Endothelial cell of umbilical vein (primary cell): ENCODE results near the gene TPCN1. TPM values are rescaled to one million over a fixed set of nuclear protein-coding genes. Genes with fewer than 3 reads are reported as not detected.

Experiments used
- BruUV-seq: library from RNA; stranded (reverse); fragments of 400-500 nt; replicated peaks from 2 replicates; lab custom pipeline; 2021; lab: Mats Ljungman, UMichigan
- CTCF ChIA-PET: fragments of 300-600, 350-600 bp; sonication (Branson Sonifier 250); formaldehyde crosslinking; loops from one replicate; lab custom pipeline; 2021; ENCODE audit warnings: antibody characterized with exemption, inconsistent platforms; lab: Charles Lee
- POLR2A ChIA-PET: fragments of 300-600, 350-600 bp; sonication (Branson Sonifier 250); formaldehyde crosslinking; loops from one replicate; lab custom pipeline; 2021; ENCODE audit warnings: antibody characterized with exemption, inconsistent platforms; lab: Charles Lee
- DNase-seq: peaks from one replicate; pipeline ENCODE4 v3.0.0-alpha.2; 2011; ENCODE audit warnings: low read depth, low spot score
- FAIRE-seq: peaks from 2 replicates; lab custom pipeline; 2011; peaks lifted over from hg19 to GRCh38; lab: Jason Lieb, UNC
- H2AFZ ChIP-seq: 2 replicates; pipeline ENCODE4 v1.6.0; 2012; ENCODE audit warnings: low read depth, low read length, control low read depth, inconsistent platforms
- H3K27ac ChIP-seq: 2 replicates; pipeline ENCODE4 v1.5.1; 2011; ENCODE audit warnings: low read depth, mild to moderate bottlenecking, control low read depth, low read length, moderate library complexity; ENCODE audit not compliant: insufficient read depth
- H3K27me3 ChIP-seq, 2 experiments: 2 replicates each; pipeline versions ENCODE4 v1.6.0 to v1.6.1; 2011; ENCODE audit warnings: low read length in 2 of 2, mixed read lengths in 1 of 2; ENCODE audit not compliant: control insufficient read depth in 2 of 2, insufficient read depth in 2 of 2
- H3K36me3 ChIP-seq, 2 experiments: 2 replicates in 1 of 2; 3 replicates in 1 of 2; pipeline ENCODE4 v1.5.1; 2011; ENCODE audit warnings: low read length in 2 of 2, mild to moderate bottlenecking in 1 of 2, moderate library complexity in 1 of 2; ENCODE audit not compliant: control insufficient read depth in 2 of 2, insufficient read depth in 2 of 2; ENCODE audit errors: extremely low read depth in 1 of 2
- H3K4me1 ChIP-seq: 3 replicates; pipeline ENCODE4 v1.5.1; 2011; ENCODE audit warnings: mild to moderate bottlenecking, low read length; ENCODE audit not compliant: control insufficient read depth, insufficient read depth; ENCODE audit errors: extremely low read depth
- H3K4me2 ChIP-seq: 2 replicates; pipeline ENCODE4 v1.6.1; 2011; ENCODE audit warnings: low read length, control low read depth, mixed read lengths; ENCODE audit not compliant: insufficient read depth
- H3K4me3 ChIP-seq, 3 experiments: fragments of 200-600 bp in 1 of 3; sonication (generic), shearing (Covaris generic) in 1 of 3; replicated peaks in 1 of 3; 2 replicates each; pipeline ENCODE4 v1.5.1; 2011 to 2016; ENCODE audit warnings: control low read depth in 3 of 3, low read length in 3 of 3, mild to moderate bottlenecking in 2 of 3, inconsistent platforms in 1 of 3, low read depth in 1 of 3, moderate library complexity in 1 of 3; ENCODE audit not compliant: insufficient read depth in 1 of 3
- H3K79me2 ChIP-seq: 2 replicates; pipeline ENCODE4 v1.6.0; 2012; ENCODE audit warnings: low read length, inconsistent platforms; ENCODE audit not compliant: control insufficient read depth, insufficient read depth
- H3K9ac ChIP-seq: replicated peaks from 2 replicates; pipeline ENCODE3; 2011; ENCODE audit warnings: low read length, control low read depth; ENCODE audit not compliant: insufficient read depth; ENCODE audit errors: extremely low read depth
- H3K9me1 ChIP-seq: replicated peaks from 3 replicates; pipeline ENCODE4 v1.6.0; 2011; ENCODE audit warnings: mild to moderate bottlenecking, low read length; ENCODE audit not compliant: control insufficient read depth, insufficient read depth; ENCODE audit errors: extremely low read depth
- H3K9me3 ChIP-seq: replicated peaks from 2 replicates; pipeline ENCODE4 v1.5.1; 2012; ENCODE audit warnings: low read length, inconsistent platforms; ENCODE audit not compliant: control insufficient read depth, insufficient read depth
- H4K20me1 ChIP-seq: replicated peaks from 2 replicates; pipeline ENCODE3; 2011; ENCODE audit warnings: mild to moderate bottlenecking, low read length; ENCODE audit not compliant: control insufficient read depth, insufficient read depth; ENCODE audit errors: extremely low read depth
- EZH2 ChIP-seq: IDR thresholded peaks from 2 replicates; pipeline ENCODE4 v1.6.1; 2012; ENCODE audit warnings: borderline replicate concordance, low read depth, mild to moderate bottlenecking, moderate library complexity, low read length, inconsistent platforms; ENCODE audit not compliant: severe bottlenecking
- FOS ChIP-seq: IDR thresholded peaks from 2 replicates; pipeline ENCODE4 v1.6.1; 2011; ENCODE audit warnings: mild to moderate bottlenecking, low read length, moderate library complexity, borderline replicate concordance; ENCODE audit not compliant: insufficient read depth
- GATA2 ChIP-seq: IDR thresholded peaks from 2 replicates; pipeline ENCODE4 v1.7.0; 2011; ENCODE audit warnings: low read depth, mild to moderate bottlenecking, moderate library complexity, mixed read lengths, low read length; ENCODE audit not compliant: insufficient read length, insufficient read depth
- JUN ChIP-seq: IDR thresholded peaks from 2 replicates; pipeline ENCODE4 v1.6.1; 2011; ENCODE audit warnings: borderline replicate concordance, low read depth; ENCODE audit not compliant: insufficient read length, insufficient read depth
- MYC ChIP-seq: IDR thresholded peaks from one replicate; pipeline ENCODE4 v1.6.1; 2011; ENCODE audit warnings: mild to moderate bottlenecking, low read depth, low read length
- POLR2A ChIP-seq: IDR thresholded peaks from 2 replicates; pipeline ENCODE4 v1.6.1; 2012; ENCODE audit warnings: low read depth, mild to moderate bottlenecking, control low read depth, low read length
- POLR2AphosphoS5 ChIP-seq: IDR thresholded peaks from 2 replicates; pipeline ENCODE4 v1.6.1; 2012; ENCODE audit warnings: low read depth, mild to moderate bottlenecking, control low read depth, low read length, moderate library complexity; ENCODE audit not compliant: insufficient read depth
- dilution Hi-C: fragments of 300-500 bp; cut with MboI; formaldehyde crosslinking; loops from one replicate; pipeline ENCODE4 v1.15.0; 2019; ENCODE audit warnings: low sequenced_read_pairs; ENCODE audit not compliant: extremely low pct_ligation_motif_present
- intact Hi-C: fragments of 100-400 bp; cut with micrococcal nuclease; formaldehyde crosslinking; loops from one replicate; pipeline ENCODE4 v1.10.0; 2022
- polyA plus RNA-seq, 4 experiments: library from polyadenylated mRNA; depleted of rRNA in 3 of 4; stranded (reverse) in 3 of 4; unstranded in 1 of 4; fragments of >200 nt; gene quantifications; 2 replicates each; pipeline versions ENCODE4 v1.2.1 to v1.2.3, GENCODE V29; 2011 to 2012; ENCODE audit warnings: missing spikeins in 1 of 4
- total RNA-seq: library from RNA; stranded (reverse); gene quantifications from 2 replicates; pipeline ENCODE4 v1.2.3, GENCODE V29; 2021
- TF ChIP-seq, protein P1 (sequence below): IDR thresholded peaks from 2 replicates; pipeline ENCODE4 v1.6.1; 2011; ENCODE audit not compliant: insufficient read depth, insufficient read length
- TF ChIP-seq, protein P2 (sequence below), 2 donors: IDR thresholded peaks; 1 replicate in 1 of 2; 2 replicates in 1 of 2; pipeline ENCODE4 v1.5.1; 2011; ENCODE audit warnings: low read length in 2 of 2, mild to moderate bottlenecking in 2 of 2, moderate library complexity in 2 of 2, control low read depth in 1 of 2, inconsistent platforms in 1 of 2, low read depth in 1 of 2; ENCODE audit not compliant: insufficient read depth in 1 of 2; ENCODE audit errors: extremely low read depth in 1 of 2

The TPCN1 gene
- total and polyA plus RNA-seq, 2 donors (not counting 3 experiments of a cell fraction or from before 2014, with no cell fraction given): 19.5 to 28.3 TPM

DNA sequence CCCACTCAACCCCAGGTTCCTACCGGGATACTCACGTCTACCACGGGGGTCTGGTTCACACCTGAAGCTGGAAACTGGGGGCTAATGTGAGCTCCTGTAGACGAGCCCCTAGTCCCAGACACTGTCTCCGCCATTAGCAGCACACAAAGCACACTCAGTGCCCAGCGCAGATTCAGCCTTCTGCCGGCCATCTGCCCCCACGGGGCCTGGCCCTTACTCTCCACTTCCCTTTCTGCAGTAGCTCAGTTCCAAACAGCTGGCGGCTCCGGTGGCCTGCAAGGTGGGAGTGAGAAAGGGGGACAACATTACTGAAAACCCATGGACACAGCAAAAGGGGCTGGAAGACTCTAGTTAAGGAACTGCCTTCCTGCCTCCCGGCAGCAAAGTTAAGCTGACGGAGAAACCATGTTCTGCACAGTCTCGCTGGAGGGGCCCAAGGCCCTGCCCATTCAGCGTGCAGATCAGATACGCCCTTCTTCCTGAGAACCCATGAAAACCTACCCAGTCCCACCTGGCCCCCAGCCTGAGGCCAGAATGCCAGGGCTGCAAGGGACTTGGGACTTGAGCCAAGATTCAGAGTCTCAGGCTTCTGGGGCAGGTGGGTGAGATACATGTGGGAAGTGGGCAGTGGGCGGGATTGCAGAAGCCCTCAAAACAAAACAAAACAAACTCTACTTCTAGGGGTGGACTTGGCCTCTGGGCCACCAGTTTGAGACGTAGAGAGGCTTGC is 111.6 kb downstream of the TPCN1 start:
- Histone ChIP-seq H3K4me3 (no peak overlapping the region), H3K9ac (no peak overlapping the region), H3K27ac (no peak overlapping the region), H3K79me2 (peaks cover 6% of the 10 kb centered on the region), H3K4me1 (peaks cover 25% of the 10 kb centered on the region), H3K9me3 (no peaks in the 10 kb centered on the region), H3K9me1 (no peaks in the 10 kb centered on the region), H3K36me3 (no peaks in the 10 kb centered on the region), H4K20me1 (no peaks in the 10 kb centered on the region), H3K4me2 (peak overlapping the region; percentile 5), H2AFZ (no peak overlapping the region), H3K27me3 (no peaks in the 10 kb centered on the region)
- no peak for DNase-seq
- CTCF ChIA-PET: interaction anchor here (1.9 kb wide), 1 partner anchor 92 kb away, joined by 11 read pairs; no protein-coding TSS in a partner anchor
- dilution Hi-C loops (no loop called here), intact Hi-C loops (loop anchor here (10.0 kb wide), 1 partner anchor 108 kb away; the partner anchor contains the start of gene TPCN1)
- FAIRE-seq: peak; percentile 8
- TF ChIP-seq GATA2: no peak
- no peak for TF ChIP-seq MYC
- no peak for TF ChIP-seq JUN
- TF ChIP-seq, protein P1, sequence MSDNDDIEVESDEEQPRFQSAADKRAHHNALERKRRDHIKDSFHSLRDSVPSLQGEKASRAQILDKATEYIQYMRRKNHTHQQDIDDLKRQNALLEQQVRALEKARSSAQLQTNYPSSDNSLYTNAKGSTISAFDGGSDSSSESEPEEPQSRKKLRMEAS: no peak
- TF ChIP-seq, protein P2, sequence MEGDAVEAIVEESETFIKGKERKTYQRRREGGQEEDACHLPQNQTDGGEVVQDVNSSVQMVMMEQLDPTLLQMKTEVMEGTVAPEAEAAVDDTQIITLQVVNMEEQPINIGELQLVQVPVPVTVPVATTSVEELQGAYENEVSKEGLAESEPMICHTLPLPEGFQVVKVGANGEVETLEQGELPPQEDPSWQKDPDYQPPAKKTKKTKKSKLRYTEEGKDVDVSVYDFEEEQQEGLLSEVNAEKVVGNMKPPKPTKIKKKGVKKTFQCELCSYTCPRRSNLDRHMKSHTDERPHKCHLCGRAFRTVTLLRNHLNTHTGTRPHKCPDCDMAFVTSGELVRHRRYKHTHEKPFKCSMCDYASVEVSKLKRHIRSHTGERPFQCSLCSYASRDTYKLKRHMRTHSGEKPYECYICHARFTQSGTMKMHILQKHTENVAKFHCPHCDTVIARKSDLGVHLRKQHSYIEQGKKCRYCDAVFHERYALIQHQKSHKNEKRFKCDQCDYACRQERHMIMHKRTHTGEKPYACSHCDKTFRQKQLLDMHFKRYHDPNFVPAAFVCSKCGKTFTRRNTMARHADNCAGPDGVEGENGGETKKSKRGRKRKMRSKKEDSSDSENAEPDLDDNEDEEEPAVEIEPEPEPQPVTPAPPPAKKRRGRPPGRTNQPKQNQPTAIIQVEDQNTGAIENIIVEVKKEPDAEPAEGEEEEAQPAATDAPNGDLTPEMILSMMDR (IDR thresholded peaks at IDR 0.05; ENCODE audit: extremely low read depth in 1 of 2, insufficient read depth in 1 of 2, low read depth in 1 of 2, low read length in 2 of 2): no peak
- TF ChIP-seq FOS: no peak
- no peak for TF ChIP-seq EZH2
- TF ChIP-seq POLR2A: no peak
- no peak for TF ChIP-seq POLR2AphosphoS5
- no TSS peak for BruUV-seq
- POLR2A ChIA-PET: no interaction called here
